Activated T-helper 1 cell treated with Interleukin-2 at 50 U/mL for 16 hours (primary cell): ENCODE data around the gene LCMT2.

Experiments used
- DNase-seq: peaks from one replicate; pipeline ENCODE4 v3.0.0-alpha.2; 2020; ENCODE audit warnings: low read depth

LCMT2 gene, protein sequence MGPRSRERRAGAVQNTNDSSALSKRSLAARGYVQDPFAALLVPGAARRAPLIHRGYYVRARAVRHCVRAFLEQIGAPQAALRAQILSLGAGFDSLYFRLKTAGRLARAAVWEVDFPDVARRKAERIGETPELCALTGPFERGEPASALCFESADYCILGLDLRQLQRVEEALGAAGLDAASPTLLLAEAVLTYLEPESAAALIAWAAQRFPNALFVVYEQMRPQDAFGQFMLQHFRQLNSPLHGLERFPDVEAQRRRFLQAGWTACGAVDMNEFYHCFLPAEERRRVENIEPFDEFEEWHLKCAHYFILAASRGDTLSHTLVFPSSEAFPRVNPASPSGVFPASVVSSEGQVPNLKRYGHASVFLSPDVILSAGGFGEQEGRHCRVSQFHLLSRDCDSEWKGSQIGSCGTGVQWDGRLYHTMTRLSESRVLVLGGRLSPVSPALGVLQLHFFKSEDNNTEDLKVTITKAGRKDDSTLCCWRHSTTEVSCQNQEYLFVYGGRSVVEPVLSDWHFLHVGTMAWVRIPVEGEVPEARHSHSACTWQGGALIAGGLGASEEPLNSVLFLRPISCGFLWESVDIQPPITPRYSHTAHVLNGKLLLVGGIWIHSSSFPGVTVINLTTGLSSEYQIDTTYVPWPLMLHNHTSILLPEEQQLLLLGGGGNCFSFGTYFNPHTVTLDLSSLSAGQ

DNA sequence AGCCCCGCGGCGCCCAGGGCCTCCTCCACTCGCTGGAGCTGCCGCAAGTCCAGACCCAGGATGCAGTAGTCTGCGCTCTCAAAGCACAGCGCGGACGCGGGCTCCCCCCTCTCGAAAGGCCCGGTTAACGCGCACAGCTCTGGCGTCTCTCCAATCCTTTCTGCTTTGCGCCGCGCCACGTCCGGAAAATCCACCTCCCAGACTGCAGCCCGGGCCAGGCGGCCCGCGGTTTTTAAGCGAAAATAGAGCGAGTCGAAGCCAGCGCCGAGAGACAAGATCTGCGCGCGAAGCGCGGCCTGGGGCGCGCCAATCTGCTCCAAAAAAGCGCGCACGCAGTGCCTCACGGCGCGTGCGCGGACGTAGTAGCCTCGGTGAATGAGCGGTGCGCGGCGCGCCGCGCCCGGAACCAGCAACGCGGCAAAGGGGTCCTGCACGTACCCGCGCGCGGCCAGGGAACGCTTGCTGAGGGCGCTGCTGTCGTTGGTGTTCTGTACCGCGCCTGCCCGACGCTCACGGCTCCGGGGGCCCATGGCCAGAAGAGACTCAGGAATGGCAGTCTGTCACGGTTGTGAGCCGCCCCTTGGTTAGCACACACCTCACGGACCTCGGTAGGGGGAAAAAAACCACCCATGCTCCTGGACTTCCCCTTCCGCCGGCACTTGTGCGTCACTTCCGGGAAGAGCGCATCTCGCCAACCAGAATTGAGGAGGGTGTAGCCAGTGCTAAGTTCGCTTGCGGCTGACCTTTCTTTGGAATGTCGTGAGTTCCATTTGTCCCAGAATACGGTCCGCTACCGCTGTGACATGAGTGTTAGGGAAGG is at the start of gene LCMT2:
TSS of gene LCMT2 (minus strand) at position 614 of the 820 bp plus-strand sequence. CDS start at position 530, 84 bp downstream.
- peak; percentile 82 for DNase-seq

DNA sequence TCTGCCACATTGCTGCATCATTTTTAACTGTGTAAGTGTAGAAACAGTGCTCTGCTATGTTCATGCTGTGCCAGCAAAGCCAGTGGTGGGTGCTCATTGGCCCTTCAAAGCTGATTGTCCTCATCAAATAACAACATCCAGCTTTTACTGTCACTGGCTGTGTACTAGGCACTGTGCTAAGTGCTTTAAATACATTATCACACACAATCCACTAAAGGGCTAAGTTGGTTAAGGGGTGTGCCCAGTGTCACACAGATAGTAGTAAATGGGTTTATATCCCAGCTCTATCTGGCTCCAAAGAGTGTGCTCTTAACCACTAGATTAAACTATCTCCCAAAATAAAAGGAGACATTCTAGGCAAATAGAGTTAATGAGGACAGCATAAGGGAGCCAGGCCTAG is 48.2 kb upstream of the LCMT2 start:
- no peak for DNase-seq

DNA sequence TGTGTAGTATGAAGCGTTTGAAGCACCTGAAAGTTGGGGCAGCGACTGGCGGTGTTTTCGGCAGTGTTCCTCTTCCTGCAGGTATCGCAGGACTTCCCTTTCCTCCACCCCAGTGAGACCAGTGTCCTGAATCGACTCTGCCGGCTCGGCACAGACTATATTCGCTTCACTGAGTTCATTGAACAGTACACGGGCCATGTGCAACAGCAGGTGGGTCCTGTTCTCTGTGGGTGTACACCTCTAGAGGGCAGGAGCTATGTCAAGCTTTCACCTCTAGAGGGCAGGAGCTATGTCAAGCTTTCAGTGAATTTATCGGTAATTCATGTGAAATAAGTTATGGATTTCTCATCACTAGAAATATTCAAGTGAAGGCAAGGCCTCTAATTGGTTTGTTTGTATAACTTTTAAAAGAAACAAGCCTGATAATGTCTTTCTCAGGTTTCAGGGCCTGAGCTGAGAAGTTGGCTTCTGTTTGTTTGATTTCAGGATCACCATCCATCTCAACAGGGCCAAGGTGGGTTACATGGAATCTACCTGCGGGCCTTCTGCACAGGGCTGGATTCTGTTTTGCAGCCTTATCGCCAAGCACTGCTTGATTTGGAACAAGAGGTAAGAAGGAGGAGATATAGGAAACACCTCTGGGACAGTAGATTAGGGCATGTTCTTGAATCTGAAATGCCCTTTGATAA is 45.8 kb upstream of the LCMT2 start:
- peak; percentile 0 for DNase-seq

DNA sequence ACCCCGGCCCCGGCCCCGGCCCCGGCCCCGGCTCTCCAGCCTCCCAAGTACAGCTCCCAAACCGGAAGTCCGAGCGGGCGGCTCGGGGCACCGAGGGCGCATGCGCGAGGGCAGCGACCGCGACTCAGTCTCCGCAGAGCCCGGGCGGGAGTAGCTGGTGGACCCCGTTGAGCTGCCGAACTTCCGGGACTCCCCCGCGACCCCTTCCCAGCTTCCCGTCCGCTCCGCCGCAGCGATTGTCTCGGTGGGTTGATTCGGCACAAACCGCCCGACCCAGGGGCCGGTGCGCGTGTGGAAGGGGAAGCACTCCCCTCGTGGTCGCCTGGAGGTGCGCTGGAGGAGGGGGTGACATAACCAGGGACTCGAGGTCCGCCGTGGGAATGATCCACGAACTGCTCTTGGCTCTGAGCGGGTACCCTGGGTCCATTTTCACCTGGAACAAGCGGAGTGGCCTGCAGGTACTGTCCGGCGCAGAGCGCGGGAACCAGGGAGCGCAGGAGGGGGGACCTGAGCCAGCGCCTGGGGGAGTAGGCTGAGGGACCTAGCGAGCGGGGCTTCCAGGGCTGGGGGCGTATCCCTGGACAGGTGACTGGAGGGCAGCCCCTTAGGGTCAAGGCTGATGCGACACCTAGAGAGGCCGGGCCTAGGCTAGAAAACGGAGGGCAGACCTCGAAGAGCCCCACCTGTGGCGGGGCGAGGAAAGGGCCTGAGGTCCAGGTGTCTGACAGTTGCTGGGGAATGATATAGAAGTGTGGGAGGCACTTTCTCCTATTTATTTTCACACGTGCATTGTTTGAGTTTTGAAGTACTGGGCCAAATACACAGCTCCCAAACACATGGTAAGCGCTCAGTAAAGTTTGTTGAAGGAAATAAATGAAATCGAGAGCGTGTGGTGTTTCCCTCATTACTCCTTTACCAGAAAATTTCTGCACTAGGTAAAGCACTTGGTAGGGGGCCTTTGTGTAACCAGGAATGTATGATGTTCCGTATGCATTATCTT is 40.9 kb upstream of the LCMT2 start, which contains the start of the genes TUBGCP4 and ZSCAN29:
TSS of gene TUBGCP4 (plus strand) at position 127 of the 1,000 bp plus-strand sequence. CDS start at position 381, 254 bp downstream.
TSS of gene ZSCAN29 (minus strand) at position 69 of the 1,000 bp plus-strand sequence. CDS start 1,130 bp downstream, outside the sequence.
- peak; percentile 64 for DNase-seq

DNA sequence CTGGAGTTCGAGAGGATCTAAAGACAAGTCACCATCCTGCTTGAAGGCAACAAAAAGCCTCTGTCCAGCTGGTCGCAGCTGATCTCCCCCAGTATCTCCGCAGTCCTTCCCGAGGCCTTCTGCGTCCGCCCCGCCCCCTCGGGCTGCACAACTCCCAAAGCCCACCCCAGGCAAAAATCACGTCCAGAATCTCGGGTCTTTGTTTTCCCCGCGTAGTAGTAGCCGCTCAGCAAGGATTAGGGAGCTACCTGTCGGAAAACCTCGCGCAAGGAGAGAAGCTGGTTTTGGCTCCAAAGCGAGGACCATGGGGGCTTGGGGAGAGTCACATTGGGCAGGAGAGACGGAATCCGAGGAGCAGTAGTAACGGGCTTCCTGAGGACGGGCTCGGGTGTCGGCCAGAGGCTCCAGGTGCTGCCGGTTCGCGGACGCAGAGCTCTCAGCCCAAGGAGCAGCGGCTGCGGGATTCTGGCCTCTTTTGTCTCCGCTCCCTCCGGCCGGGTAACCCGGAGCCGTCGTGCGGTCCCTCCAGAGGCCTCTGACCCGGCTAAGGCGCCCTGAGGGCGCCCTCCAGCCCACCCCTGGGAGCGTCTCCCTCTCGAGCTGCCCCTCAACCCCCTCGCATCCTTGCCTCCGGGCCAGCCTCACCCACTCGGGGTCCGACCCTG is 40.1 kb upstream of the LCMT2 start:
- DNase-seq: no peak

DNA sequence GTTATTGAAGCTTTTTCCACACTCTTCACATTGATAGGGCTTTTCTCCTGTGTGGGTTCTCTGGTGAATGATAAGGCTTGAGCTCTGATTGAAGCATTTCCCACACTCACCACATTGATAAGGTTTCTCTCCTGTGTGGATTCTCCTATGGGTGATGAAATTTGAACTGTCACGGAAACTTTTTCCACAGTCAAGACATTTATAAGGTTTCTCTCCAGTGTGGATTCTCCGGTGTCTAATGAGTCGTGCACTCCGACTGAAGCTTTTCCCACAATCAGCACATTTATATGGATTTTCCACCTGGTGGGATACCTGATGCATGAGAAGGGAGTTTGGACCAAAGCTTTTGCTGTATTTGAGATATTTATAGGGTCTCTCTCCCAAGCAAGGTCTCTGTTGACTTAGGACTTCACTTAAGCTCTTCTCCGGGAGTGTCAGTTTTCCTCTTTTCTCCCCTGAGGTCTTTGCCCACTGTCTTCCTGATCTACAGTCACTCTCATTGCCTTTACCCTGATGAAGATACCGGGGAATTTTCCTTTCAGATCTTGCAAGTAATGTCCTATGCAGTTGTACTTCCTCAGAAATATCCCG is 31.0 kb upstream of the LCMT2 start:
- no peak for DNase-seq

DNA sequence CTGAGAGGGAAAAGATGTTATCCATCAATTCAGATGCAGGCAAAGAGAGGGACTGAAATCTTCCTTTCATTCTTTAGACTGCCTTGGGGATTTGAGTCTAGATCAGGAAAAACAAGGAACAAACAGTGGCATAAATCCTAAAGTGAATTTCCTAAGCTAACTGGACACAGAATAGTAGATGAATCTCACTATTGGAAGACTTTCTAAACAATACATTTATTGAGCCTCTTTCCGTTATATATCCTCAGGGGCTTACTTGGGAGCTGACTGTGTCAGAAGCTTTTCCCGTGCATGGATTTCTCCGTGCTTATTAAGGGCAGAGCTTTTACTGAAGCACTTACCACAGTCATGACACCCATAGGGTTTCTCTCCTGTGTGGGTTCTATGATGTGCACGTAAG is 30.4 kb upstream of the LCMT2 start:
- DNase-seq: no peak

DNA sequence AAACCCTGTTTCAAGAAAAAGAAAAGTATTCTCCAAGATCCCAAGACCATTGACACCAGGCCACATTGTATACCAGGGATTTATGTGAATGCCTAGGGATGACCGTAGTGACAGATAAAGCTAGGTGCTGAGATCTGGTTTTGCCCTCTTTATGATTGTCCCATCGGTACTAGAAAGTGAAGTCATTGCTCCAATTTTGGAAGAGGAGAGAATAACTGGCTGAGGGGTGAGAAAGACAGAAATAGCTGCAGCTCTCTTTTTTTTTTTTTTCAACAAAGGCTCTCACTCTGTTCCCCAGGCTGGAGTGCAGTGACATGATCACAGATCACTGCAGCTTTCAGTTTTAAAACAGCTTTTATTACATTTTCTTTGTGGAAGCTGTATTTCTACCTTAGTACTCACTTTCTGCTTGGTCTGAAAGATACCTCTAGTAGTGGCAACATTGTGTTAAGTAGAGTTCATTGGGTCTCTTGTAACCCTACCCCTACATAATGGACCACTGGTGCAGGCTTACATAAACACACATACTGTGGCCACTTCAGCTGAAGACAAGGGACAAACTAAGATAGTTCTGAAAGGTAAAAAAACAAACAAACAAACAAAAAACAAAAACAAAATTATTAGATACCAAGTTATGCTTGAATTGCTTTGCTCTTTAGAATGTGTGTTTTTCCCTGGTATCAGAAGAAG is 22.5 kb upstream of the LCMT2 start:
- DNase-seq: no peak

DNA sequence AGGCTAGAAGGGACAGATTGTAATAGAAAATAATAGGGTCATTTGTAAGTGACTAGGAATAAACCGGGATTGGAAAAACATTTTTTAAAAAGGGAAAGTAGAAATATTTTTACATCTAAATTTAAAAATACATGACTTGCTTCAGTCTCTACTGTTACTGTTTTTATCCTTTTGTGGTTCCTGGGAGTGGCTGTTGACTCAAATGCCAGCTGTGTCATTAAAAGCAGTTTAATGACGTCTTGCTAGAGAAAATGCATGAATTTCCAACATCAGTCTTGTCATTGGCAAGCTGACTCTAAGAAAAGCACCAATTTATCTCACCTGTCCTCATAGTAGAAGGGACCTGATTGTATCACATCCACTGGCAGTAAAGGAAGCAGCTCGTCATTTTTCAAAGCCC is 16.7 kb upstream of the LCMT2 start:
- no peak for DNase-seq

DNA sequence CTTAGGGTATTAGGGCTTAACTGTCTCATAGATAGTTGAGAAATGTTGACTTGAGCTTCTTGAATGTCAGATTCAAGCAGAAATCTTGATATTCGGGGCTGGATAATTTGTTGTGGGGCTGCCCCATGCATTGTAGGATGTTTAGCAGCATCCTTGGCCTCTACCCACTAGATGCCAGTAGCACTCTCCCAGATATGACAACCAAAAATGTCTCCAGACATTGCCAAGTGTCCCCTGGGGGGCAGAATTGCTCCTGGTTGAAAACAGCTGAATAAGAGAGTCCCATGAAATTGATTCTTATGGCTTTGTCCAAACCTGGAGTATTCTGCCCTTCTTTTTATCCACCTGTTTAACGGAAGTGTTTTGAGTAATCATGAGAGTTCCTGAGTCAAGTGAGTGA is 15.9 kb upstream of the LCMT2 start:
- no peak for DNase-seq

DNA sequence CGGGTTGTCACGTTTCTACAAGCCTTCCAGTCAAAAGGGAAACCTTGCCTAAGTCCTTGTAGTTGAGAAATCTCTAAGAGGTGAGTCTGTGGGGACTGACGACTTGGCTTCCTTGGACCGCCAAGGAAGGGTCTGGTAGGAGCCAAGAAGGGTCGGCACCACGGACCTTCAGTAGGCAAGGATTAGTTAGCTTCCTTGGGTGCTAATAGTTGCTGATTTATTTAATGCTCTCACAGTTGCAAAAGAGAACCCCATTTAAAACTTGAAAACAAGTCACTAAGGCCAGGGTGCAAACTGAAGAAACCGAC is 361 bp upstream of the LCMT2 start:
- DNase-seq: no peak

DNA sequence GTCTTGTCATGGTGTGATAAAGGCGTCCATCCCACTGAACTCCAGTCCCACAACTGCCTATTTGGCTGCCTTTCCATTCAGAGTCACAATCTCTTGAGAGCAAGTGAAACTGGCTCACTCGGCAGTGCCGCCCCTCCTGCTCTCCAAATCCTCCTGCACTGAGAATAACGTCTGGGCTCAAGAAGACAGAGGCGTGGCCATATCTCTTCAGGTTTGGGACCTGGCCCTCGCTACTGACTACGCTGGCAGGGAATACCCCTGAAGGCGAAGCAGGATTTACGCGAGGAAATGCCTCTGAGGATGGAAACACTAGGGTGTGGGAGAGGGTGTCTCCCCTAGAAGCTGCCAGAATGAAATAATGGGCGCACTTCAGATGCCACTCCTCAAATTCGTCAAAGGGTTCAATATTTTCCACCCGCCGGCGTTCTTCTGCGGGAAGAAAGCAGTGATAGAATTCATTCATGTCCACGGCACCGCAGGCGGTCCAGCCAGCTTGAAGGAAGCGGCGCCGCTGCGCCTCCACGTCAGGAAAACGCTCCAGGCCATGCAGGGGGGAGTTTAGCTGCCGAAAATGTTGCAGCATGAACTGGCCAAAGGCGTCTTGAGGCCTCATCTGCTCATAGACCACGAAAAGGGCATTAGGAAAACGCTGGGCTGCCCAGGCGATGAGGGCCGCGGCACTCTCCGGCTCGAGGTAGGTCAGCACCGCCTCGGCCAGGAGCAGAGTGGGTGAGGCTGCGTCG is 985 bp downstream of the LCMT2 start:
- no peak for DNase-seq

DNA sequence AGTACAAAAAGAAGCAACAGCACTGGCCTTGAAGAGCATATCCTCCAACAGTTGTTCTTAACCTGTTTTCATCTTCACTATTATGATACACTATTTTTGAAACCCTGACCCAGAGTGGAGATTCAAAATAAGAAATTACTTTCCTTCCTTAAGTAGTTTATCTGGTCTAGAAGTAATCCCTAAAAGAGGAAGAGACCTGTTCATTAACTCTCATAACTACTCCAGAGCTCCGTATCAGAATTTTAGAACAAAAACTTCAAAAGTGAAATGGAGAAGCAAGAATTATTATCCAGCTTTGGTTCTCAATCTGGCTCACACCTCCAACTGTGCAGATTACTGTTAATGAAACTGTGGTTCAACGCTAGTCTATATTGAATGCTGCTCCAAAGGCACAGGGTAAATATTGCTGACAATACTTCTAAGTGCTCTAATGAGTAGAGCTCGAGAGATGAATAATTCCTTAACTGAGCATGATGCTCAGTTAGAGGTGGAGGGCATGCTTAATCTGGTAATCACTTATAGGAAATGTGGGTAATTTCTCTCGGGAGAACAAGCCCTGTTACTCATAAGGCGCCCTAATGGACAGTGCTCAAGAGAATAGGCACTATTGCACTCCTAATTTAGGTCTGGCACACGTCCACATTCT is 5.2 kb downstream of the LCMT2 start:
- no peak for DNase-seq

DNA sequence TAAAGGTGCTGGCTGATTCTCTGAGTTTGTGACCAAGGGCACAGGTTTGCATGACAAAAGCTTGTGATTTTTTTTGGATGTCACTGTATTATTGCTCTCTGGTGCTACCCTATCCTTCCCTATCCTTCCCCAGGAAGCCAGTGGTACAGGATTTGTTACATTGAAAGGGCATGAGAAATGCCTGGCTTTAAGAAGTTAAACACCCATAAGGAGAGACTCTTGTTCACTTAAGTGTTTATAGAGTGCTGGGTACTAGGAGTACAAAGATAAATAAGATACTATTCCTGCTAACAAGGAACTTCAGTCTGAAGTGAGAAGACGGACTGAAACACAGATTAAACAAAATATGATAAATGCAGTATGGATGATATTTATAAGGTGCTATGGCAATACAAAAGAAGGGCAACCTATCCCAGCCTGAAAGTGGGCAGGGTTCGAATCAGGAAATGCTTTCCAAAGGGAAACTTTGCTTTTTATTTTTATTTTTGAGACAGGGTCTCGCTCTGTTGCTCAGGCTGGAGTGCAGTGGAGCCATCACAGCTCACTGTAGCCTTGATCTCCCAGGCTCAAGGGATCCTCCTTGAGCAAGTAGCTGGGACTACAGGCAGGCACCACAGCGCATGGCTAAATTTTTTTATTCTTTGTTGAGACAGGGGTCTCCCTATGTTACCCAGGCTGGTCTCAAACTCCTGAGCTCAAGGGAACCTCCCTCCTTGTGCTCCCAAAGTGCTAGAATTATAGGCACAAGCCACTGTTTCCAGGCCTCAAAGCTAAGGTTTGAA is 11.2 kb downstream of the LCMT2 start:
- DNase-seq: no peak

DNA sequence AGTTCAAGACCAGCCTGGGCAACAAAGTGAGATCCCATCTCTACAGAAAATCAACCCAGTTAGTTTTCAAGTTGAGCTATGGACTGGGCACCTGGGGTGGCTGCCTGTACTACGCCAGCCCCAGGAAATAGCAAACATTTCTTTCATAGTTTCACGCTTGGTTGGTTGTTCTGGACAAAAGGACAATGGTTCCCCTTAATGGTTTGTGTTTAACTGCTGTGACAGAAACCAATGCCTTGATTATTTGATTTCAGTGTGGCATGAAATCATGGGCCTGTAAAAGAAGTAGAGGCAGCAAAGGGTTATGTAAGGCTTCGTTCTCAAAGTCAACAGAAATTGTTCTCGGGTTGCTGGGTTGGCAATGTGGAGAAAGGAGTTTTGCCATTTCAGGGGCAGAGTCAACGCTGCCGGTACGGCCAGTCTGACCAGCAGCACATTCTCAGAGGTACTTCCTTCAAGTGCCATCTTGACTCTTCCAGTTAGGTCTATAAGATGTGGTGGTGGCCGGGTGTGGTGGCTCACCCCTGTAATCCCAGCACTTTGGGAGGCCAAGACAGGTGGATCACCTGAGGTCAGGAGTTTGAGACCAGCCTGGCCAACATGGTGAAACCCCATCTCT is 12.7 kb downstream of the LCMT2 start:
- no peak for DNase-seq

DNA sequence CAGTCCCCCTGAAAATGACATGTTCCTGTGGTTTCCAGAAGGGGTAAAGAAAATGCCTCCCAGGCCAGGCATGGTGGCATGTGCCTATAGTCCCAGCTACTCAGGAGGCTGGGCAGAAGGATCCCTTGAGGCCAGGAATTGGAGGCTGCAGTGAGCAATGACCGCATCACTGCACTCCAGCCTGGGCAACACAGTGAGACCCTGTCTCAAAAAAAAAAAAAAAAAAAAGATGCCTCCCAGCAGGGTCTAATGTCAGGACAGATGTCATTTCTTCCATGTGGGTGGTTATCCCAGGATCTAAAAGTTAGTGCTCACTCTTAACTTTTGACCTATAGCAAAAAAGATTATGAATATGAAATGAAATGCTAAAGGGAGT is 13.4 kb downstream of the LCMT2 start:
- no peak for DNase-seq
